Esophagus muscularis mucosa (tissue), 4 donors: Measurements from ENCODE around the gene MDC1. TPM values are rescaled to one million over a fixed set of nuclear protein-coding genes. Genes with fewer than 3 reads are reported as not detected.
A peak's percentile ranks its signal among the peaks of the same experiment; 100 is the strongest.
"Not testable (repeated sequence)": the region's sequence is repeated elsewhere in the genome, so short reads cannot be mapped to it uniquely, and the experiment has no call there.

ENCODE experiments used
- DNase-seq: peaks from one replicate; pipeline ENCODE4 v3.0.0-alpha.2; 2017; ENCODE audit errors: extremely low spot score
- H3K27ac ChIP-seq, 4 donors: fragments of 200-600 bp; sonication (generic); replicated peaks in 1 of 4; 1 replicate in 3 of 4; 2 replicates in 1 of 4; pipeline ENCODE4 v1.5.1; 2016 to 2019; ENCODE audit warnings: mild to moderate bottlenecking in 1 of 4
- H3K27me3 ChIP-seq, 4 donors: fragments of 200-600 bp; sonication (generic); one replicate each; pipeline versions ENCODE4 v1.5.1 to v1.6.0; 2016 to 2019
- H3K36me3 ChIP-seq, 4 donors: fragments of 200-600 bp; sonication (generic); one replicate each; pipeline ENCODE4 v1.5.1; 2016 to 2019
- H3K4me1 ChIP-seq, 4 donors: fragments of 200-600 bp; sonication (generic); one replicate each; pipeline ENCODE4 v1.5.1; 2016 to 2019
- H3K4me3 ChIP-seq, 4 donors: fragments of 200-600 bp; sonication (generic); 1 replicate in 2 of 4; 2 replicates in 2 of 4; pipeline ENCODE4 v1.5.1; 2016 to 2019; ENCODE audit warnings: mild to moderate bottlenecking in 4 of 4, moderate library complexity in 1 of 4
- H3K9me3 ChIP-seq, 4 donors: fragments of 200-600 bp; sonication (generic); 1 replicate in 3 of 4; 2 replicates in 1 of 4; pipeline ENCODE4 v1.5.1; 2016 to 2019
- EP300 ChIP-seq: sonication (generic); formaldehyde crosslinking; IDR thresholded peaks from one replicate; pipeline ENCODE4 v1.6.1; 2017; ENCODE audit warnings: antibody characterized with exemption
- POLR2A ChIP-seq: fragments of 450-650 bp; IDR thresholded peaks from one replicate; pipeline ENCODE4 v1.6.1; 2017; ENCODE audit warnings: antibody characterized with exemption, moderate library complexity, mild to moderate bottlenecking, low read depth
- POLR2AphosphoS5 ChIP-seq, 2 donors: sonication (generic); formaldehyde crosslinking; IDR thresholded peaks; one replicate each; pipeline ENCODE4 v1.6.1; 2017; ENCODE audit warnings: antibody characterized with exemption in 2 of 2
- WGBS: methylation state at CpG from one replicate; pipeline ENCODE4 v1.1.5; 2018; 5-methylcytosine and 5-hydroxymethylcytosine counted together
- intact Hi-C: fragments of 100-400 bp; cut with DNase I; formaldehyde crosslinking; loops from one replicate; pipeline ENCODE4 v1.15.1; 2023
- total RNA-seq, 4 donors: library from RNA; depleted of rRNA; stranded (reverse); fragments of >200 nt; gene quantifications; one replicate each; pipeline versions ENCODE4 v1.1.0 to v1.2.1, GENCODE V29; 2016
- TF ChIP-seq, protein P1 (sequence below), 3 experiments: fragments of 200-600 bp in 2 of 3; fragments of 450-650 bp in 1 of 3; sonication (generic) in 2 of 3; IDR thresholded peaks; one replicate each; pipeline ENCODE4 v1.5.1; 2017 to 2019; ENCODE audit warnings: antibody characterized with exemption in 3 of 3, mild to moderate bottlenecking in 2 of 3, moderate library complexity in 1 of 3

The MDC1 gene
- total RNA-seq, 4 donors from 2014 or later: 10.8 to 20.3 (median 13.1) TPM

- Histone ChIP-seq H3K27me3 (no peaks in the 10 kb centered on the region), H3K36me3 (peaks cover 30 to 55% (median 46%) of the 10 kb centered on the region in 4 donors), H3K27ac (peak overlapping the region in 1 of 4 donors; percentile 8), H3K9me3 (no peaks in the 10 kb centered on the region), H3K4me1 (peaks cover 41 to 52% (median 48%) of the 10 kb centered on the region in 4 donors), H3K4me3 (no peak overlapping the region)
- 76% methylated on average over 10 of the region's 10 CpGs for WGBS
- DNase-seq: no peak
- intact Hi-C loops: no loop called here
- TF ChIP-seq POLR2AphosphoS5 (IDR thresholded peaks at IDR 0.05): no peak
- TF ChIP-seq POLR2A: no peak
- TF ChIP-seq, protein P1, sequence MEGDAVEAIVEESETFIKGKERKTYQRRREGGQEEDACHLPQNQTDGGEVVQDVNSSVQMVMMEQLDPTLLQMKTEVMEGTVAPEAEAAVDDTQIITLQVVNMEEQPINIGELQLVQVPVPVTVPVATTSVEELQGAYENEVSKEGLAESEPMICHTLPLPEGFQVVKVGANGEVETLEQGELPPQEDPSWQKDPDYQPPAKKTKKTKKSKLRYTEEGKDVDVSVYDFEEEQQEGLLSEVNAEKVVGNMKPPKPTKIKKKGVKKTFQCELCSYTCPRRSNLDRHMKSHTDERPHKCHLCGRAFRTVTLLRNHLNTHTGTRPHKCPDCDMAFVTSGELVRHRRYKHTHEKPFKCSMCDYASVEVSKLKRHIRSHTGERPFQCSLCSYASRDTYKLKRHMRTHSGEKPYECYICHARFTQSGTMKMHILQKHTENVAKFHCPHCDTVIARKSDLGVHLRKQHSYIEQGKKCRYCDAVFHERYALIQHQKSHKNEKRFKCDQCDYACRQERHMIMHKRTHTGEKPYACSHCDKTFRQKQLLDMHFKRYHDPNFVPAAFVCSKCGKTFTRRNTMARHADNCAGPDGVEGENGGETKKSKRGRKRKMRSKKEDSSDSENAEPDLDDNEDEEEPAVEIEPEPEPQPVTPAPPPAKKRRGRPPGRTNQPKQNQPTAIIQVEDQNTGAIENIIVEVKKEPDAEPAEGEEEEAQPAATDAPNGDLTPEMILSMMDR (IDR thresholded peaks at IDR 0.05): no peak
- no peak for TF ChIP-seq EP300
These were observed 40.3 kb downstream of the MDC1 start for GRCh38 chr6:30676660-30677285.

GRCh38 chr6:30672445-30673253, 44.4 kb downstream of the MDC1 start, which contains the start of gene DHX16:
TSS of gene DHX16 (minus strand) at chr6:30673006. CDS start at chr6:30672841, 165 bp downstream.
- WGBS: under 1% methylated on average over 15 of the region's 57 CpGs
- Histone ChIP-seq H3K4me1 (peaks cover 16 to 32% (median 23%) of the 10 kb centered on the region in 4 donors), H3K4me3 (peak within 1 kb of the TSS; percentile 81 to 95 (median 94)), H3K9me3 (no peaks in the 10 kb centered on the region), H3K36me3 (peaks cover 30 to 55% (median 50%) of the 10 kb centered on the region in 4 donors), H3K27me3 (no peaks in the 10 kb centered on the region), H3K27ac (peak within 1 kb of the TSS; percentile 80 to 93 (median 84))
- intact Hi-C loops: loop anchor here (1.0 to 5.0 kb wide), 3 partner anchors 24 to 190 kb away; partner anchors contain the start of gene ATAT1
- TF ChIP-seq, protein P1 (IDR thresholded peaks at IDR 0.05): peak; percentile 86 to 96 (median 94)
- TF ChIP-seq EP300 (no peak), POLR2AphosphoS5 (IDR thresholded peaks at IDR 0.05) (peak; percentile 86 to 93), POLR2A (no peak)
- peak; percentile 98 for DNase-seq

DNA sequence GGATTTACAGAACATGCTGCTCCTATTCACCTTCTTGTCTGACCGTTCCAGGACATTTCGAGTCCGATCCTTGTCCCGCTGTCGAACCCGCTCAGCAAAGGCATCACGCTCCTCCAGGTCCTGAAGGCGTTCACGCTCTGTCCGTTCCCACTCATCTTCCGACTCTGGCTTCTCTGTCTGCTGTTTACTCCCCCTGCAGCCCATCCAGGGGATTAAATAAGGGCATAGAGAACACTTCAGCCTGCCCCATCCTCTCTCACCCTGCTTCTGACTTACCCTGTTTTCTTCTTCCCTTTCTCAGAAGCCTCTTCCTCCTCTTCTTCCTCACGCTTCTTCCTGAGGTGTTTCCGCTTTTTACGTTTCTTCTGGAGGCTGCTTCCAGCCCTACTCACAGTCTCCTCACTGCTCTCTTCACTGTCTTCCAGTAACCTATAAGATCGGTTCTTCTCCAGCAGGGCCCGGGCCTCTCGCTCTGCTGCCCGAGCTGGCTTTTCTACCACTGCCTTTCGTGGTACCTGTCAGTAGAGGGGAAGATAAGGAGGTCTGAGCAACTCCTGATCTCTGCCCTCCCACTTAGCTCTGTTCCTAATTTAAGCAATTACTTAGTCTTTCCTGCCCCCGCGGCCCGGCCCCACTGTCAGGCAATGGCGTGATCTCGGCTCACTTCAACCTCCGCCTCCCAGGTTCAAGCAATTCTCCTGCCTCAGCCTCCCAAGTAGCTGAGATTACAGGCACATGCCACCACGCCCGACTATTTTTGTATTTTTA, 46.1 kb downstream of the MDC1 start:
- H3K9me3 ChIP-seq: no peaks in the 10 kb centered on the region
- no peaks in the 10 kb centered on the region for H3K27me3 ChIP-seq
- no peak overlapping the region for H3K4me3 ChIP-seq
- peaks cover 30 to 55% (median 49%) of the 10 kb centered on the region in 4 donors for H3K36me3 ChIP-seq
- TF ChIP-seq POLR2AphosphoS5 (IDR thresholded peaks at IDR 0.05) (no peak), EP300 (no peak), POLR2A (no peak)
- TF ChIP-seq, protein P1 (IDR thresholded peaks at IDR 0.05): no peak
- WGBS: 88% methylated on average over 27 of the region's 27 CpGs
- DNase-seq: no peak
- intact Hi-C loops: loop anchor here (5.0 kb wide), 1 partner anchor 189 kb away; no protein-coding TSS in a partner anchor
- peaks cover 16 to 32% (median 23%) of the 10 kb centered on the region in 4 donors for H3K4me1 ChIP-seq
- no peak overlapping the region for H3K27ac ChIP-seq

DNA sequence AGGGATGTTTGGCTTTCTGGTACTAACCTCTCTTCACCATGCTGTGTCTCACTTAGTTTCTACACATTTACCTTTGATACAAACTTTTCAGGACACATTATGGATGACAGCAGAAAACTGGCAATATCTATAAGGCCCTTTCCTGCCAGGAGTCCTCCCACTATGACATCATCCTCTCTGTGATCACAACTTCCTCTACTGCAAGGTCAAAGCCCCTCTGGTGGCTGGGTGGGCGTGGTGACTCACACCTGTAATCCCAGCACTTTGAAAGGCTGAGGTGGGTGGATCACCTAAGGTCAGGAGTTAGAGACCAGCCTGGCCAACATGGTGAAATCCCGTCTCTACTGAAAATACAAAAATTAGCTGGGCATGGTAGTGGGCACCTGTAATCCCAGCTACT, 50.8 kb downstream of the MDC1 start:
- intact Hi-C loops, H3K9me3 ChIP-seq, H3K27ac ChIP-seq, H3K4me3 ChIP-seq, H3K27me3 ChIP-seq, DNase-seq: not testable (repeated sequence)
- 75% methylated on average over 2 of the region's 2 CpGs for WGBS
- peaks cover 2 to 12% (median 7%) of the 10 kb centered on the region in 4 donors for H3K4me1 ChIP-seq
- peaks cover 73 to 98% (median 93%) of the 10 kb centered on the region in 4 donors for H3K36me3 ChIP-seq
